Measurements from ENCODE around the gene MGRN1.

The MGRN1 gene

DNA sequence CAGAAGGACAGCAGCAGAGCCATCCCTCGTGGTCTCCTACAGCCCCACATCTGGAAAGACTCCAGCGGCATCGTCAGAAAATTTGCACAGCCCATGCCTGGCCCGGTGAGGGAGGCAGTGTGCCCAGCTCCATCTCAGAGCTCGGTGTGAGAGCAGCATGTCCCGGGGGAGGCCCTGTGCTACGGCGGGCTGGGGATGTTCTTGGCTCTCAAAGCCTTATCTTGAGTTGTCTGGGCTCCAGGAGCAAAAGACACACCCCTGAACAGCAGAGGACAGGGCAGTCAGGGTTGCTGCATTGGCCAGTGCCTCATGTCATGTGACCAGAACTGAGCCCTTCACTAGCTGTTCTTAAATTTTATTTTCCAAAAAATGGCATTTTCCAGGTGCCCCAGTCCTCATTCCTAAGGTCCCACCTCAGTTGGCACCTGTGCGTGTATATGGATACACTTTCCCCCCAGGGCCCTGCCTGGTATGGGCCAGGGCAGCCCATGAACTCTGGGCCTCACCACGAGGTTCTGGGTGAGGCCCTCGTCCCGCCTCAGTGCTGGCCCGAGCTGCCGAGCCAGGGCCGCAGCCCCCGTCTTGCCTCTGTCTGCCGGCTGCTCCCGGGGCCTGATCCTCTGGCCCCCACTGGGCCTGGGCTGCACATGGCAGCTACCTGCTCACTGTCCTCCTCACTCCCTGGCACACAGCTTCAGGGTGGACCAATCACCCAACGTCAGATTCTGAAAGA is 71.7 kb downstream of the MGRN1 start:
- POLR2A ChIA-PET = interaction anchor here (1.2 to 1.3 kb wide), 2 partner anchors 37 to 262 kb away, joined by 5 read pairs; partner anchors contain the start of genes ANKS3, DNAAF8 and SEC14L5
- Histone ChIP-seq H3K4me3 (ENCODE audit: low read depth, low read length) (no peak overlapping the region), H3K36me3 (ENCODE audit: control insufficient read depth in 2 of 2, insufficient read depth in 1 of 2, low read length in 2 of 2) (peaks cover 0 to 65% of the 10 kb centered on the region in 2 experiments; a peak in 1 of 3 replicates), H3K9me3 (ENCODE audit: control insufficient read depth, insufficient read depth, low read depth, low read length) (no peaks in the 10 kb centered on the region), H3K4me1 (ENCODE audit: control insufficient read depth, insufficient read depth, low read length) (peaks cover 4% of the 10 kb centered on the region; the same call in 1 of the 2 replicates), H3K27ac (ENCODE audit: extremely low read depth, low read depth, low read length) (no peak overlapping the region)
- CTCF ChIA-PET = interaction anchor here (0.7 kb wide), 1 partner anchor 76 kb away, joined by 3 read pairs; no protein-coding TSS in a partner anchor
- TF ChIP-seq, protein P1, sequence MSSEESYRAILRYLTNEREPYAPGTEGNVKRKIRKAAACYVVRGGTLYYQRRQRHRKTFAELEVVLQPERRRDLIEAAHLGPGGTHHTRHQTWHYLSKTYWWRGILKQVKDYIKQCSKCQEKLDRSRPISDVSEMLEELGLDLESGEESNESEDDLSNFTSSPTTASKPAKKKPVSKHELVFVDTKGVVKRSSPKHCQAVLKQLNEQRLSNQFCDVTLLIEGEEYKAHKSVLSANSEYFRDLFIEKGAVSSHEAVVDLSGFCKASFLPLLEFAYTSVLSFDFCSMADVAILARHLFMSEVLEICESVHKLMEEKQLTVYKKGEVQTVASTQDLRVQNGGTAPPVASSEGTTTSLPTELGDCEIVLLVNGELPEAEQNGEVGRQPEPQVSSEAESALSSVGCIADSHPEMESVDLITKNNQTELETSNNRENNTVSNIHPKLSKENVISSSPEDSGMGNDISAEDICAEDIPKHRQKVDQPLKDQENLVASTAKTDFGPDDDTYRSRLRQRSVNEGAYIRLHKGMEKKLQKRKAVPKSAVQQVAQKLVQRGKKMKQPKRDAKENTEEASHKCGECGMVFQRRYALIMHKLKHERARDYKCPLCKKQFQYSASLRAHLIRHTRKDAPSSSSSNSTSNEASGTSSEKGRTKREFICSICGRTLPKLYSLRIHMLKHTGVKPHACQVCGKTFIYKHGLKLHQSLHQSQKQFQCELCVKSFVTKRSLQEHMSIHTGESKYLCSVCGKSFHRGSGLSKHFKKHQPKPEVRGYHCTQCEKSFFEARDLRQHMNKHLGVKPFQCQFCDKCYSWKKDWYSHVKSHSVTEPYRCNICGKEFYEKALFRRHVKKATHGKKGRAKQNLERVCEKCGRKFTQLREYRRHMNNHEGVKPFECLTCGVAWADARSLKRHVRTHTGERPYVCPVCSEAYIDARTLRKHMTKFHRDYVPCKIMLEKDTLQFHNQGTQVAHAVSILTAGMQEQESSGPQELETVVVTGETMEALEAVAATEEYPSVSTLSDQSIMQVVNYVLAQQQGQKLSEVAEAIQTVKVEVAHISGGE (tag by site-specific recombination; conservative IDR thresholded peaks at IDR 0.05; ENCODE audit: low read depth) = no peak
- TF ChIP-seq ZNF837 (tag by site-specific recombination; IDR thresholded peaks at IDR 0.05) = no peak
- TF ChIP-seq ZNF221 (tag by site-specific recombination; IDR thresholded peaks at IDR 0.05; ENCODE audit: borderline replicate concordance) = no peak
- TF ChIP-seq ZNF394 (tag by site-specific recombination; IDR thresholded peaks at IDR 0.05; ENCODE audit: borderline replicate concordance) = no peak
- no peak for TF ChIP-seq ZNF354C (tag by site-specific recombination; IDR thresholded peaks at IDR 0.05; ENCODE audit: borderline replicate concordance, low read depth)
- no peak for TF ChIP-seq ZNF302 (tag by site-specific recombination; IDR thresholded peaks at IDR 0.05; ENCODE audit: low read depth)
- TF ChIP-seq ZNF169 (tag by site-specific recombination; IDR thresholded peaks at IDR 0.05) = no peak
- TF ChIP-seq HOXA7 (CRISPR knock-in tag; IDR thresholded peaks at IDR 0.05; ENCODE audit: borderline replicate concordance) = no peak
- no peak for TF ChIP-seq YY1 (tag by site-specific recombination; IDR thresholded peaks at IDR 0.05)
- no peak for TF ChIP-seq ZNF416 (tag by site-specific recombination; IDR thresholded peaks at IDR 0.05)
- TF ChIP-seq, protein P2, sequence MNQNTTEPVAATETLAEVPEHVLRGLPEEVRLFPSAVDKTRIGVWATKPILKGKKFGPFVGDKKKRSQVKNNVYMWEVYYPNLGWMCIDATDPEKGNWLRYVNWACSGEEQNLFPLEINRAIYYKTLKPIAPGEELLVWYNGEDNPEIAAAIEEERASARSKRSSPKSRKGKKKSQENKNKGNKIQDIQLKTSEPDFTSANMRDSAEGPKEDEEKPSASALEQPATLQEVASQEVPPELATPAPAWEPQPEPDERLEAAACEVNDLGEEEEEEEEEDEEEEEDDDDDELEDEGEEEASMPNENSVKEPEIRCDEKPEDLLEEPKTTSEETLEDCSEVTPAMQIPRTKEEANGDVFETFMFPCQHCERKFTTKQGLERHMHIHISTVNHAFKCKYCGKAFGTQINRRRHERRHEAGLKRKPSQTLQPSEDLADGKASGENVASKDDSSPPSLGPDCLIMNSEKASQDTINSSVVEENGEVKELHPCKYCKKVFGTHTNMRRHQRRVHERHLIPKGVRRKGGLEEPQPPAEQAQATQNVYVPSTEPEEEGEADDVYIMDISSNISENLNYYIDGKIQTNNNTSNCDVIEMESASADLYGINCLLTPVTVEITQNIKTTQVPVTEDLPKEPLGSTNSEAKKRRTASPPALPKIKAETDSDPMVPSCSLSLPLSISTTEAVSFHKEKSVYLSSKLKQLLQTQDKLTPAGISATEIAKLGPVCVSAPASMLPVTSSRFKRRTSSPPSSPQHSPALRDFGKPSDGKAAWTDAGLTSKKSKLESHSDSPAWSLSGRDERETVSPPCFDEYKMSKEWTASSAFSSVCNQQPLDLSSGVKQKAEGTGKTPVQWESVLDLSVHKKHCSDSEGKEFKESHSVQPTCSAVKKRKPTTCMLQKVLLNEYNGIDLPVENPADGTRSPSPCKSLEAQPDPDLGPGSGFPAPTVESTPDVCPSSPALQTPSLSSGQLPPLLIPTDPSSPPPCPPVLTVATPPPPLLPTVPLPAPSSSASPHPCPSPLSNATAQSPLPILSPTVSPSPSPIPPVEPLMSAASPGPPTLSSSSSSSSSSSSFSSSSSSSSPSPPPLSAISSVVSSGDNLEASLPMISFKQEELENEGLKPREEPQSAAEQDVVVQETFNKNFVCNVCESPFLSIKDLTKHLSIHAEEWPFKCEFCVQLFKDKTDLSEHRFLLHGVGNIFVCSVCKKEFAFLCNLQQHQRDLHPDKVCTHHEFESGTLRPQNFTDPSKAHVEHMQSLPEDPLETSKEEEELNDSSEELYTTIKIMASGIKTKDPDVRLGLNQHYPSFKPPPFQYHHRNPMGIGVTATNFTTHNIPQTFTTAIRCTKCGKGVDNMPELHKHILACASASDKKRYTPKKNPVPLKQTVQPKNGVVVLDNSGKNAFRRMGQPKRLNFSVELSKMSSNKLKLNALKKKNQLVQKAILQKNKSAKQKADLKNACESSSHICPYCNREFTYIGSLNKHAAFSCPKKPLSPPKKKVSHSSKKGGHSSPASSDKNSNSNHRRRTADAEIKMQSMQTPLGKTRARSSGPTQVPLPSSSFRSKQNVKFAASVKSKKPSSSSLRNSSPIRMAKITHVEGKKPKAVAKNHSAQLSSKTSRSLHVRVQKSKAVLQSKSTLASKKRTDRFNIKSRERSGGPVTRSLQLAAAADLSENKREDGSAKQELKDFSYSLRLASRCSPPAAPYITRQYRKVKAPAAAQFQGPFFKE (tag by site-specific recombination; IDR thresholded peaks at IDR 0.05; ENCODE audit: borderline replicate concordance) = no peak

GRCh38 chr16:4696905-4697847 is 72.5 kb downstream of the MGRN1 start:
- Histone ChIP-seq H3K27ac (ENCODE audit: extremely low read depth, low read depth, low read length) (no peak overlapping the region), H3K4me1 (ENCODE audit: control insufficient read depth, insufficient read depth, low read length) (peaks cover 4% of the 10 kb centered on the region; the same call in 1 of the 2 replicates), H3K9me3 (ENCODE audit: control insufficient read depth, insufficient read depth, low read depth, low read length) (no peaks in the 10 kb centered on the region), H3K36me3 (ENCODE audit: control insufficient read depth in 2 of 2, insufficient read depth in 1 of 2, low read length in 2 of 2) (peaks cover 0 to 74% of the 10 kb centered on the region in 2 experiments; a peak in 1 of 3 replicates), H3K4me3 (ENCODE audit: low read depth, low read length) (no peak overlapping the region)
- TF ChIP-seq ZNF473 (tag by site-specific recombination; IDR thresholded peaks at IDR 0.05) (no peak), ZNF426 (tag by site-specific recombination; IDR thresholded peaks at IDR 0.05) (no peak), ZNF341 (tag by site-specific recombination; IDR thresholded peaks at IDR 0.05; ENCODE audit: low read depth) (no peak), OVOL3 (tag by site-specific recombination; IDR thresholded peaks at IDR 0.05) (no peak), ZNF776 (tag by site-specific recombination; IDR thresholded peaks at IDR 0.05; ENCODE audit: borderline replicate concordance) (no peak), ZNF138 (tag by site-specific recombination; IDR thresholded peaks at IDR 0.05; ENCODE audit: borderline replicate concordance) (no peak)
- ChIA-PET CTCF (interaction anchor here (0.8 kb wide), 1 partner anchor 20 kb away, joined by 3 read pairs; no protein-coding TSS in a partner anchor), POLR2A (interaction anchor here (1.2 to 1.3 kb wide), 2 partner anchors 37 to 261 kb away, joined by 5 read pairs; partner anchors contain the start of genes ANKS3, DNAAF8 and SEC14L5)
